Glutamatergic neuron (in vitro differentiated cells): ENCODE data around the gene TMEM184A. TPM values are rescaled to one million over a fixed set of nuclear protein-coding genes. Genes with fewer than 3 reads are reported as not detected.

Source experiments
- DNase-seq: peaks from one replicate; pipeline ENCODE4 v3.0.0; 2022
- H3K27ac Mint-ChIP-seq: one replicate; pipeline ENCODE4 v1.8.0; 2020; ENCODE audit warnings: mild to moderate bottlenecking, mixed read lengths, inconsistent platforms; ENCODE audit not compliant: unreplicated experiment
- H3K27me3 Mint-ChIP-seq: one replicate; pipeline ENCODE4 v1.8.0; 2020; ENCODE audit warnings: mild to moderate bottlenecking, moderate library complexity, mixed read lengths, inconsistent platforms; ENCODE audit not compliant: unreplicated experiment
- H3K36me3 Mint-ChIP-seq: one replicate; pipeline ENCODE4 v1.8.0; 2020; ENCODE audit warnings: mild to moderate bottlenecking, mixed read lengths, inconsistent platforms; ENCODE audit not compliant: unreplicated experiment
- H3K4me1 Mint-ChIP-seq: one replicate; pipeline ENCODE4 v1.8.0; 2020; ENCODE audit warnings: mild to moderate bottlenecking, low read depth, mixed read lengths, inconsistent platforms; ENCODE audit not compliant: unreplicated experiment
- H3K4me3 Mint-ChIP-seq: one replicate; pipeline ENCODE4 v1.8.0; 2020; ENCODE audit warnings: mild to moderate bottlenecking, mixed read lengths, inconsistent platforms; ENCODE audit not compliant: unreplicated experiment
- H3K9me3 Mint-ChIP-seq: one replicate; pipeline ENCODE4 v1.8.0; 2020; ENCODE audit warnings: mild to moderate bottlenecking, moderate library complexity, mixed read lengths, inconsistent platforms; ENCODE audit not compliant: unreplicated experiment
- total RNA-seq: library from RNA; stranded (reverse); fragmentation: NEBNext Ultra II Directional; extraction: Animal tissue kit (Norgen Biotek cat#: 25700); gene quantifications from one replicate; pipeline ENCODE4 v1.2.1, GENCODE V29; 2021; ENCODE audit not compliant: unreplicated experiment
- TF ChIP-seq, protein P1 (sequence below): fragments of 200-600 bp; sonication (generic); IDR thresholded peaks from one replicate; pipeline ENCODE4 v1.5.0; 2021; ENCODE audit not compliant: partially characterized antibody, unreplicated experiment

Gene TMEM184A
- total RNA-seq, 1 donor from 2014 or later = 20.7 TPM

DNA sequence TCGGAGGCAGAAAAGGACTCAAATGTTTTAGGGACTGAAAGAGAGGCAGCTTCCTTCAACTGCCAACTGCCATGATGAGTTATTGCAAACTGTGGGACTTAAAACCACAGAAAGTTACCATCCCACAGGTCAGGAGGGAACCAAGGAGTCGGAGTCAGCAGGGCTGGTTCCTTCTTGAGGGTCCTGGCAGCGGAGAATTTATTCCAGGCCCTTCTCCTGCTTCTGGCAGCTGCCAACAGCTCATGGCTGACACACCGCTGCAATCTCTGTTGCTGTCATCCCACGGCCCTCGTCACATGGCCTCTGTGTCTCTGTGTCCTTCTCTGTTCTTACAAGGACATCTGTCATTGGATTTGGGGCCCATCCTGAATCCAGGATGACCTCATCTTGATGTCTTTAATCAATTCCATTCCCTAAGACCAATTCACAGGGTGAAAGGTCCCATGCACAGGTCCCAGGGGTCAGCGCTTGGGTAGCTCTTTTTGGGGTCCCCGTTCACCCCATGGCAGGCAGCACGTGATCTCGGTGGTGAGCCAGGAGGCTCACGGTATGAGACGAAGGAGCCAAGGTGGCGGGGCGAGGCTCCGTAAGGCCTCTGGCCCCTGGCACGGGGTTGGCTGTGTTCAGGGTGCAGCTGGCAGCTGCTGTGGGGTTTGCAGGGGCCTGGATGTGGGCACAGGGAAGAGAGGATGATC, 41.2 kb upstream of the TMEM184A start:
- Mint-ChIP-seq H3K9me3 (peaks cover 14% of the 10 kb centered on the region), H3K4me1 (peaks cover 16% of the 10 kb centered on the region), H3K36me3 (peaks cover 4% of the 10 kb centered on the region), H3K4me3 (no peak overlapping the region), H3K27me3 (peaks cover 7% of the 10 kb centered on the region), H3K27ac (peak overlapping the region; percentile 10)
- TF ChIP-seq, protein P1, sequence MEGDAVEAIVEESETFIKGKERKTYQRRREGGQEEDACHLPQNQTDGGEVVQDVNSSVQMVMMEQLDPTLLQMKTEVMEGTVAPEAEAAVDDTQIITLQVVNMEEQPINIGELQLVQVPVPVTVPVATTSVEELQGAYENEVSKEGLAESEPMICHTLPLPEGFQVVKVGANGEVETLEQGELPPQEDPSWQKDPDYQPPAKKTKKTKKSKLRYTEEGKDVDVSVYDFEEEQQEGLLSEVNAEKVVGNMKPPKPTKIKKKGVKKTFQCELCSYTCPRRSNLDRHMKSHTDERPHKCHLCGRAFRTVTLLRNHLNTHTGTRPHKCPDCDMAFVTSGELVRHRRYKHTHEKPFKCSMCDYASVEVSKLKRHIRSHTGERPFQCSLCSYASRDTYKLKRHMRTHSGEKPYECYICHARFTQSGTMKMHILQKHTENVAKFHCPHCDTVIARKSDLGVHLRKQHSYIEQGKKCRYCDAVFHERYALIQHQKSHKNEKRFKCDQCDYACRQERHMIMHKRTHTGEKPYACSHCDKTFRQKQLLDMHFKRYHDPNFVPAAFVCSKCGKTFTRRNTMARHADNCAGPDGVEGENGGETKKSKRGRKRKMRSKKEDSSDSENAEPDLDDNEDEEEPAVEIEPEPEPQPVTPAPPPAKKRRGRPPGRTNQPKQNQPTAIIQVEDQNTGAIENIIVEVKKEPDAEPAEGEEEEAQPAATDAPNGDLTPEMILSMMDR = no peak
- DNase-seq = no peak

DNA sequence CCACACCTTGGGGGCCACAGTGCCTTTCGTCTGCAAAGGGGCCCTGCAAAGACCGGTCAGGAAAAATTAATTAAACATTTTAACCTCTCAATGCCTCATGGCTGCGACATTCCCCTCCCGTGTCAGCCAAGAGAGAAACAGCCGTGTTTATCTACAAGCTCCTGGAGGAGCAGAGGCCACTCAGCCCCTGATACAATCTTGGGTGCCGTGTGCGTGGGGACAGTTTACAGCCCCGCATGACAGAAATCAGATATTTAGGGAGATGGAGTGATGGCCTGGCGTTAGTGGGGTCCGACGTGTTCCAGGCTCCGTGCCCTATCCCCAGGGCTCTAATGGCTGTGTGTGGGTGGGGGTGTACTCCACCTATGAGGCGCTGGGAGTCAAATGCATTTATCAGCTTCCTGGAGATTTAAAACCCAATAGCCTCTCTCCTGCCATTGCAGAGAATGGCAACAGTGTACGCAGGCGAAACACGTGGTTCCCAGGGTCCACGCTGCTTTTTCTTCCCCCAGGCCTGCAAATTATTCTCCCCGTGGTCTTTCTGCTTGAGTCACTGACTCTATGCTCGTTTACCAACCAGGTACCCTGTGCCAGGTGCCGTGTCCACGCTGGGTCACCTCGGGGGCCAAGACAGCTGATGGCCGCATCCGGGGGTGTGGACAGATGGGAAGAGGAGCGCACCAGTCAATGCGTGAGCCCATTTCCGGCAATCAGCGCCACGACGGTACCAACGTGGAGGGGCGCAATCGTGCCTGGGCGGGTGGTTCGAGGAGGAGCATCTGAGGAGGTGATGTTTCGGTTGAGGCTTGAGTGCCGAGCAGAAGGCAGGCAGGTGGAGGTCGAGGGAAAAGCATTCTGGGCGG, 40.4 kb upstream of the TMEM184A start:
- H3K27ac Mint-ChIP-seq = peak overlapping the region; percentile 10
- peaks cover 19% of the 10 kb centered on the region for H3K4me1 Mint-ChIP-seq
- peaks cover 11% of the 10 kb centered on the region for H3K27me3 Mint-ChIP-seq
- peaks cover 4% of the 10 kb centered on the region for H3K36me3 Mint-ChIP-seq
- TF ChIP-seq, protein P1 = no peak
- no peak for DNase-seq
- no peak overlapping the region for H3K4me3 Mint-ChIP-seq
- peaks cover 14% of the 10 kb centered on the region for H3K9me3 Mint-ChIP-seq

DNA sequence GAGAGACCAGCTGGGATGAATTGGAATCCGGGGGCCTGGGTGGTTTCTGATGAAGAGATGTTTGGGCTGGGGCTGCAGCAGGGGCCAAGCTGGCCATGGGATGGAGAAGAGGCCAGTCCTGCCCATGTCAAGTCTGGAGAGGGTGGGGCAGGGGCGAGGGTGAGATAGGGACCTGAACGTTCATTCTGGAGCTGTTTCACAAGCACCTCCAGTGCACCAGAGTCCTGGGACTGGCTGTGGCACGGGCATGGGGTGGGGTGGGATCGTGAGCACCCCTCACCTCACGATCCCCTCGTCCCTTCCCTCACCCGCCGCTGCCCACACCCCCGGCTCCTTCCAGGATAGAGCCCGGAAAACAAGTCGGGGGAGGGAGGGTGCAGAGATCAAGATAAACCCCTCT, 39.6 kb upstream of the TMEM184A start:
- TF ChIP-seq, protein P1 = no peak
- Mint-ChIP-seq H3K36me3 (peaks cover 4% of the 10 kb centered on the region), H3K4me3 (no peak overlapping the region), H3K27me3 (peaks cover 11% of the 10 kb centered on the region), H3K27ac (no peak overlapping the region), H3K9me3 (peaks cover 14% of the 10 kb centered on the region), H3K4me1 (peaks cover 25% of the 10 kb centered on the region)
- DNase-seq = no peak

DNA sequence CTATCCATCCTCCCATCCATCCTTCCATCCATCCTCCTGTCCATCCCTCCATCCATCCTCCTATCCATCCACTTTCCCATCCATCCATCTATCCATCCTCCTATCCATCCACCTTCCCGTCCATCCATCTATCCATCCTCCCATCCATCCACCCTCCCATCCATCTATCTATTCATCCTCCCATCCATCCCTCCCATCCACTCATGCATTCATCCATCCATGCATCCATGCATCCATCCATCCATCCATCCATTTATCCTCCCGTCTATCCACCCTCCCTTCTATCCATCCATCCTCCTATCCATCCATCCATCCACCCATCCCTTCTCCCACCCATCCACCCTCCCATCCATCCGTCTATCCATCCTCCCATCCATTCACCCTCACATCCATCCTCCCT, 39.0 kb upstream of the TMEM184A start:
- Mint-ChIP-seq H3K36me3 (peaks cover 4% of the 10 kb centered on the region), H3K27me3 (peaks cover 10% of the 10 kb centered on the region)

More for the DNA sequence above, 39.0 kb upstream of the TMEM184A start:
- TF ChIP-seq, protein P1 = no peak
- Mint-ChIP-seq H3K4me1 (peaks cover 25% of the 10 kb centered on the region), H3K4me3 (no peak overlapping the region), H3K27ac (peak overlapping the region; percentile 31), H3K9me3 (peaks cover 14% of the 10 kb centered on the region)
- no peak for DNase-seq
